Sigmoid colon (tissue), 7 donors: ENCODE results near the gene RPS18. TPM values are rescaled to one million over a fixed set of nuclear protein-coding genes. Genes with fewer than 3 reads are reported as not detected.

Experiments used
- DNase-seq: peaks from one replicate; pipeline ENCODE4 v3.0.0-alpha.2; 2019
- H3K27ac ChIP-seq, 4 donors: fragments of 200-600 bp; sonication (generic); one replicate each; pipeline ENCODE4 v1.5.1; 2016 to 2019; ENCODE audit warnings: mild to moderate bottlenecking in 1 of 4
- H3K27me3 ChIP-seq, 3 donors: fragments of 200-600 bp; sonication (generic); one replicate each; pipeline ENCODE4 v1.5.1; 2019; ENCODE audit warnings: mild to moderate bottlenecking in 1 of 3
- H3K36me3 ChIP-seq, 4 donors: fragments of 200-600 bp; sonication (generic); one replicate each; pipeline ENCODE4 v1.5.1; 2016 to 2019
- H3K4me1 ChIP-seq, 4 donors: fragments of 200-600 bp; sonication (generic); one replicate each; pipeline ENCODE4 v1.5.1; 2017 to 2019
- H3K4me3 ChIP-seq, 4 donors: fragments of 200-600 bp; sonication (generic); one replicate each; pipeline ENCODE4 v1.5.1; 2017 to 2019; ENCODE audit warnings: mild to moderate bottlenecking in 2 of 4, moderate library complexity in 1 of 4
- H3K9me3 ChIP-seq, 4 donors: fragments of 200-600 bp in 3 of 4; sonication (generic) in 3 of 4; one replicate each; pipeline versions ENCODE4 v1.5.1 to v1.6.1; 2013 to 2019
- EP300 ChIP-seq, 4 donors: sonication (generic); formaldehyde crosslinking; IDR thresholded peaks; one replicate each; pipeline ENCODE4 v1.6.1; 2017; ENCODE audit warnings: antibody characterized with exemption in 4 of 4
- POLR2A ChIP-seq, 2 donors: fragments of 450-650 bp; IDR thresholded peaks; one replicate each; pipeline ENCODE4 v1.6.1; 2016; ENCODE audit warnings: antibody characterized with exemption in 2 of 2, mild to moderate bottlenecking in 2 of 2, moderate library complexity in 2 of 2
- POLR2AphosphoS5 ChIP-seq, 4 donors: sonication (generic); formaldehyde crosslinking; IDR thresholded peaks; one replicate each; pipeline ENCODE4 v1.6.1; 2017; ENCODE audit warnings: antibody characterized with exemption in 4 of 4
- WGBS, 2 donors: extraction: QIAGEN DNeasy Blood & Tissue Kit; methylation state at CpG; one replicate each; pipeline ENCODE4 v1.1.7; 2013; 5-methylcytosine and 5-hydroxymethylcytosine counted together
- intact Hi-C: fragments of 100-400 bp; cut with DNase I; formaldehyde crosslinking; loops from one replicate; pipeline ENCODE4 v1.15.1; 2023
- polyA plus RNA-seq, 3 donors: library from polyadenylated mRNA; stranded (reverse); fragments of 200-250 nt; gene quantifications; one replicate each; pipeline ENCODE4 v1.2.3, GENCODE V29; 2013
- total RNA-seq, 4 donors: library from RNA; depleted of rRNA; stranded (reverse); fragments of >200 nt; gene quantifications; one replicate each; pipeline ENCODE4 v1.1.0, GENCODE V29; 2016
- TF ChIP-seq, protein P1 (sequence below), 4 experiments: fragments of 450-650 bp in 3 of 4; fragments of 200-600 bp in 1 of 4; IDR thresholded peaks; one replicate each; pipeline ENCODE4 v1.5.1; 2016 to 2019; ENCODE audit warnings: antibody characterized with exemption in 4 of 4, mild to moderate bottlenecking in 3 of 4, moderate library complexity in 2 of 4
- donor health status: healthy with polysubstance abuse.
- donor health status: Bipolar disorder and iron deficiency.
- donor health status: healthy.

Gene RPS18
- total and polyA plus RNA-seq, 7 donors = 2,427 to 7,566 (median 4,052) TPM

DNA sequence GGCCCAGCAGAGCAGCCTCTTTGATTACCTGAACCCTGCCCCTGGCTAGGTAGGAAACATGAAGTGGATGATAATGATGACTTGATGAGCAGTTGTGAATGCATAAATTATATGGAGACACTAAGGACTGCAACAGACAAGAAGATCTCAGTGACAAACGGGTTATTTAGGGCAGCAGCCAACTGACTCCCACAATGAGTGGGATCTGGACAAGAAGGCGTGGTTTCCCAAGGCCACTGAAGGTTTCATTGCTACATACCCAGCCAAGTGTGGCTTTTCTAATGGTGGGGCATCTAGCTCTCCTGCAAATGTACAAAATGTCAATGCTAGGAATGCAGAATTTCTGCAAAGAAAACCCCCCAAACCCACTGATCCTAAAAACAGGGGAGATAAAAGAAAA, 34.1 kb upstream of the RPS18 start:
- Histone ChIP-seq H3K27me3 (peaks cover 0 to 30% (median 8%) of the 10 kb centered on the region in 3 donors), H3K36me3 (no peaks in the 10 kb centered on the region), H3K4me1 (no peaks in the 10 kb centered on the region), H3K27ac (no peak overlapping the region), H3K4me3 (no peak overlapping the region), H3K9me3 (no peaks in the 10 kb centered on the region)
- TF ChIP-seq POLR2A (IDR thresholded peaks at IDR 0.05) (no peak), POLR2AphosphoS5 (IDR thresholded peaks at IDR 0.05) (no peak), EP300 (IDR thresholded peaks at IDR 0.05) (no peak)
- TF ChIP-seq, protein P1, sequence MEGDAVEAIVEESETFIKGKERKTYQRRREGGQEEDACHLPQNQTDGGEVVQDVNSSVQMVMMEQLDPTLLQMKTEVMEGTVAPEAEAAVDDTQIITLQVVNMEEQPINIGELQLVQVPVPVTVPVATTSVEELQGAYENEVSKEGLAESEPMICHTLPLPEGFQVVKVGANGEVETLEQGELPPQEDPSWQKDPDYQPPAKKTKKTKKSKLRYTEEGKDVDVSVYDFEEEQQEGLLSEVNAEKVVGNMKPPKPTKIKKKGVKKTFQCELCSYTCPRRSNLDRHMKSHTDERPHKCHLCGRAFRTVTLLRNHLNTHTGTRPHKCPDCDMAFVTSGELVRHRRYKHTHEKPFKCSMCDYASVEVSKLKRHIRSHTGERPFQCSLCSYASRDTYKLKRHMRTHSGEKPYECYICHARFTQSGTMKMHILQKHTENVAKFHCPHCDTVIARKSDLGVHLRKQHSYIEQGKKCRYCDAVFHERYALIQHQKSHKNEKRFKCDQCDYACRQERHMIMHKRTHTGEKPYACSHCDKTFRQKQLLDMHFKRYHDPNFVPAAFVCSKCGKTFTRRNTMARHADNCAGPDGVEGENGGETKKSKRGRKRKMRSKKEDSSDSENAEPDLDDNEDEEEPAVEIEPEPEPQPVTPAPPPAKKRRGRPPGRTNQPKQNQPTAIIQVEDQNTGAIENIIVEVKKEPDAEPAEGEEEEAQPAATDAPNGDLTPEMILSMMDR (IDR thresholded peaks at IDR 0.05) = no peak
- intact Hi-C loops = no loop called here
- DNase-seq = peak; percentile 13
- 52 to 60% methylated on average over 2 of the region's 2 CpGs for WGBS, 2 donors

DNA sequence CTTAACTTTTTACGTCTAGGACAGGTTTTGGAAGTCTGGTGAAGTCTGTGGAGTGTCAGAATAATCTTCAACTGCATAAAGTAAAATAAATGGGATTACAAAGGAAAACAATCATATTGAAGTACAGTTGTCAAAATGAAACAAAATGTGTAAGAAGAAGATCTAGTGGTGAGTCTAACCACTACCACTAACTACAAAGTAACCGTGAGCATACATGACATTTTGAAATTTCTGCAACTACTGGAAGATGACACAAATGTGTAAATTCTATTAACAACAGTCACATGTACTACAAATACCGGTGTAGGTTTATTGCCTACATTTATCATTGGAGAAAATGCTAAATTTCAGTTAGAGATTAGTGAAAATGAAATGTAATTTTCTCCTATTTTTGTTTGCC, 29.9 kb upstream of the RPS18 start:
- no peak for DNase-seq
- H3K9me3 ChIP-seq = no peaks in the 10 kb centered on the region
- H3K27ac ChIP-seq = no peak overlapping the region
- intact Hi-C loops = no loop called here
- H3K4me1 ChIP-seq = no peaks in the 10 kb centered on the region
- WGBS, 2 donors = 50 to 59% methylated on average over 3 of the region's 3 CpGs
- TF ChIP-seq POLR2AphosphoS5 (IDR thresholded peaks at IDR 0.05) = no peak
- peaks cover 0 to 5% (median 0%) of the 10 kb centered on the region in 3 donors for H3K27me3 ChIP-seq
- no peak overlapping the region for H3K4me3 ChIP-seq
- H3K36me3 ChIP-seq = no peaks in the 10 kb centered on the region

DNA sequence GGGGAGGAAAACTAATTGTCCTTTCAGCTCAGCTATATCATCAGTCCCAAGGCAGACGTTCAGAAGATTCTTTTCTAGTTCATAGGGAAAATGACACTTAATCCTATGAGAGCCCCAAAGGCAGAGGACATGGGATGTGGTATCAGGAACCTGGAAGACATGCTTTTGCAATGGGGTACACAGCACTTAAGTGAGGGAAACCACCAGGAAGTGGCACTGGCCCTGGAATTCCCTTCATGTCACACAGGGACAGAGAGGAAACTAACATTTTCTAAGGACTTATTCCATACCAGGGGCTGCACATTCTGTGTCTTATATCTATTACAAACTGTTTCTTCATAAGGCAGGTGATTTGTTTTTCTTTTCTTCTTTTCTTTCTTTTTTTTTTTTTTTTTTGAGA, 28.4 kb upstream of the RPS18 start:
- WGBS, 2 donors = 12 to 55% methylated on average over 1 of the region's 1 CpG
- peaks cover 0 to 8% (median 7%) of the 10 kb centered on the region in 4 donors for H3K4me1 ChIP-seq
- intact Hi-C loops = no loop called here
- no peaks in the 10 kb centered on the region for H3K27me3 ChIP-seq
- H3K4me3 ChIP-seq = no peak overlapping the region
- no peaks in the 10 kb centered on the region for H3K9me3 ChIP-seq
- no peaks in the 10 kb centered on the region for H3K36me3 ChIP-seq
- no peak for TF ChIP-seq POLR2AphosphoS5 (IDR thresholded peaks at IDR 0.05)
- no peak for TF ChIP-seq EP300 (IDR thresholded peaks at IDR 0.05)
- TF ChIP-seq, protein P1 (IDR thresholded peaks at IDR 0.05) = no peak
- no peak for TF ChIP-seq POLR2A (IDR thresholded peaks at IDR 0.05)
- no peak for DNase-seq
- H3K27ac ChIP-seq = no peak overlapping the region

DNA sequence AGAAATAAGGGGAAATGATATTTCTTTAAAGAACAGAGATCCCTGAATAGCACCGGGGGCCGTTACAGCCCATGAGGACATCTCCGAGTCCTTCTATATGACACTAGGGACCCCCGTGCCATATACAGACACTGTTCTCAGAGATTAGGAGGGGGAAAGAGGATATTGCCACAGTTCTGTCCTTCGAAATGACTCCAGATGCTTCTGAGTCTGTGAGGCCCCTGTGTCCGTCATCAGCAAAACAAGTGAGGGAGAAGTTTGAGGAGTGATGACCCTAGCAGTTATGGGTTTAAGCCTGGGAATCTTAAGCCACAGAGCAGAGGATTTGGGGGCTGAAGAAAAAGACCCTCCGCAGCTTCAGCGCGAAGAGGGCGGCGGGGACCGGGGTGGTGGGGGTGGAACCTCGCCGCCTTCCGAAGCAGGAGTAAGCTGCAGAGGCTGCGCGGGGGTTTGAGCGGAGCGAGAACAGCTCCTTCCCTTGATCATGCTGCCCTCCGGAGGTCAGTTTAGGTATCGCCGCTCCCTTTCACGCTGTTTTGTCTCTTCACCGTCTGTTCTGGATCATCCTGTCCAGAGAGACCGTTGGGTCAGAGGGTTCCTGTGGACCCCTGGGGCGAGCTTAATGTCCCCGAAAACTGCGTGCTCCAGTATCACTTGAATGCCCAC, 23.8 kb upstream of the RPS18 start:
- intact Hi-C loops = loop anchor here (1.0 to 5.0 kb wide), 6 partner anchors 39 to 356 kb away; partner anchors contain the start of genes RING1, RXRB and SLC39A7
- Histone ChIP-seq H3K27ac (peak overlapping the region; percentile 89 to 94 (median 94)), H3K9me3 (no peaks in the 10 kb centered on the region), H3K36me3 (peaks cover 0 to 20% (median 4%) of the 10 kb centered on the region in 4 donors), H3K4me3 (peak overlapping the region; percentile 26 to 64 (median 54)), H3K27me3 (no peaks in the 10 kb centered on the region), H3K4me1 (peaks cover 0 to 27% (median 24%) of the 10 kb centered on the region in 4 donors)
- 3 to 5% methylated on average over 28 of the region's 28 CpGs for WGBS, 2 donors
- DNase-seq = peak; percentile 94
- TF ChIP-seq POLR2AphosphoS5 (IDR thresholded peaks at IDR 0.05) (peak in 3 of 4 donors; percentile 26 to 43 (median 37)), POLR2A (IDR thresholded peaks at IDR 0.05) (no peak)
- TF ChIP-seq, protein P1 (IDR thresholded peaks at IDR 0.05) = peak; percentile 95 to 99 (median 98)

DNA sequence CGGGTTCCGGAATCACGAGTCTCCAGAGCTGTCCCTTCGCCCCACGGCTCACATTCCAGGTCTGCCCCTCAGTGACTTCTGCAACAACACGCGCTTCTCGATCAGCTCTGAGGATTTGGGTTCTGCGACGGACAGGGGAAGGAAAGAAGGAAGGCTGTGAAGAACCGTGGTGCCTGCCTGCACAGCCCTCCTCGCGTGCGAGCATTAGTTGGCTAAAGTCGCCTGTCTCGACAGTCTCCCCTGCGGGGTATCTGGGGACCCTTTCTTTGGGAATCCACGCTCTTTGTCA, 23.3 kb upstream of the RPS18 start:
- intact Hi-C loops = loop anchor here (1.0 to 5.0 kb wide), 6 partner anchors 40 to 356 kb away; partner anchors contain the start of genes RING1, RXRB and SLC39A7
- H3K27ac ChIP-seq = peak overlapping the region; percentile 89 to 94 (median 94)
- H3K36me3 ChIP-seq = peaks cover 0 to 20% (median 4%) of the 10 kb centered on the region in 4 donors
- H3K4me1 ChIP-seq = peaks cover 0 to 27% (median 24%) of the 10 kb centered on the region in 4 donors
- TF ChIP-seq, protein P1 (IDR thresholded peaks at IDR 0.05) = peak in 2 of 4 experiments; percentile 3 to 5
- no peak for TF ChIP-seq POLR2AphosphoS5 (IDR thresholded peaks at IDR 0.05)
- H3K4me3 ChIP-seq = peak overlapping the region; percentile 26 to 64 (median 54)
- no peaks in the 10 kb centered on the region for H3K27me3 ChIP-seq
- whole genome bisulfite sequencing, 2 donors = 1% methylated on average over 18 of the region's 18 CpGs
- DNase-seq = no peak
- no peaks in the 10 kb centered on the region for H3K9me3 ChIP-seq
